Large intestine (tissue), 3 donors: ENCODE data around the gene PMM2. TPM values are rescaled to one million over a fixed set of nuclear protein-coding genes. Genes with fewer than 3 reads are reported as not detected.
"Not testable (repeated sequence)": the region's sequence is repeated elsewhere in the genome, so short reads cannot be mapped to it uniquely, and the experiment has no call there.

Experiments
- DNase-seq, 2 donors: peaks; one replicate each; pipeline versions ENCODE4 v3.0.0 to v3.0.0-alpha.2; 2013
- H3K27ac ChIP-seq: one replicate; pipeline ENCODE4 v1.5.1; 2013; ENCODE audit warnings: low read length
- H3K27me3 ChIP-seq: 2 replicates; pipeline ENCODE4 v1.6.1; 2013; ENCODE audit warnings: low read length; ENCODE audit not compliant: control insufficient read depth, insufficient read depth
- H3K36me3 ChIP-seq: 2 replicates; pipeline ENCODE4 v1.6.1; 2013; ENCODE audit warnings: low read length; ENCODE audit not compliant: control insufficient read depth, insufficient read depth
- H3K4me1 ChIP-seq: one replicate; pipeline ENCODE4 v1.6.1; 2013; ENCODE audit warnings: low read length; ENCODE audit not compliant: control insufficient read depth, insufficient read depth
- H3K4me3 ChIP-seq: one replicate; pipeline ENCODE4 v1.5.1; 2013; ENCODE audit warnings: low read length
- H3K9me3 ChIP-seq: one replicate; pipeline ENCODE4 v1.6.1; 2013; ENCODE audit warnings: mild to moderate bottlenecking, low read depth, low read length, moderate library complexity; ENCODE audit not compliant: control insufficient read depth
- WGBS: methylation state at CpG from one replicate; pipeline ENCODE4 v1.1.5; 2013; ENCODE audit warnings: low lambda C conversion rate; ENCODE audit not compliant: insufficient coverage; 5-methylcytosine and 5-hydroxymethylcytosine counted together
- polyA plus RNA-seq: library from polyadenylated mRNA; unstranded; fragments of 120-200 nt; gene quantifications from one replicate; pipeline ENCODE4 v1.2.1, GENCODE V29; 2013

PMM2 gene
- polyA plus RNA-seq, 1 donor, result 40.3 TPM

DNA sequence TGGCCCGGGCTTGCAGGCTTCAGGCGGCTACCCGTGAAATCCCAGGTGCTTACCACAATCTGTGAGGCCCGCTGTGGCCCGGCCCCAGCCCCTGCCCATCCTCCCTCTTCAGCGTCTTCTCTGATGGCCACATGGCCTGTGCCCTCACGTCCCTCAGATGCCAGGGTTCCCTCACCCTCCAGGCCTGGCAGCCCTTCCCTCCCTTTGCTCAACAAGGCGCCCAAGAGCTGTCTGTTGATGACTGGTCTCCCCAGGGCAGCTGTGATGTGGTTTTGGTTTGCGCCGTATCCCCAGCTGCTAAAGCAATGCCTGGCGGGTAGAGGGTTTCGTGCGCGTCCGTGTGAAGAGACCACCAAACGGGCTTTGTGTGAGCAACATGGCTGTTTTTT, 35.1 kb downstream of the PMM2 start:
- Histone ChIP-seq H3K4me1 (no peaks in the 10 kb centered on the region), H3K9me3 (no peaks in the 10 kb centered on the region), H3K27ac (no peak overlapping the region), H3K27me3 (no peaks in the 10 kb centered on the region), H3K36me3 (peaks cover 42% of the 10 kb centered on the region), H3K4me3 (no peak overlapping the region)
- DNase-seq, result no peak
- WGBS, result no CpG with 5 or more reads among the region's 16 CpGs

DNA sequence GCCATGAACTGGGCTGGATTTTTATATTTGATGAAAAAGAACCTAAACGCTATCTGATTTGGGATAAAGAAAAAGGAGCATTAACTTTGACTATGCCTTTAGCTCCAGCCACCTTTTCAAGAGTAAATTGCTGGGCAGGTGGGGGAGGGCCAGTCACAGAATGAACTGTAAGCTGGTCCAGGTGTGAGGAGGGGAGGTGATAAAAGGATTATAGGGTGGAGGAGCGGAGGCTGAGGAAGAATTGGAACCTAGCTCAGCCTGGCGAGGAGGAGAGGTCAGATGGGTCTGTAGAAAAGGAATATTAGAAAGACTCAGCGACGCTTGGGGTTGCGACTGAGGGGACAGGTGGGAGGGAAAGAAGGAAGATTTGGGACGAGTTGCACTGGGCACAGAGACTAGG, 39.2 kb downstream of the PMM2 start:
- H3K27me3 ChIP-seq, H3K4me3 ChIP-seq, H3K4me1 ChIP-seq, H3K9me3 ChIP-seq, DNase-seq, H3K27ac ChIP-seq: not testable (repeated sequence)
- 77% methylated on average over 6 of the region's 7 CpGs for WGBS
- H3K36me3 ChIP-seq, result peaks cover 11% of the 10 kb centered on the region

- not testable (repeated sequence) for H3K27ac ChIP-seq, H3K36me3 ChIP-seq, H3K4me1 ChIP-seq, H3K9me3 ChIP-seq, DNase-seq, H3K27me3 ChIP-seq, H3K4me3 ChIP-seq
- 85% methylated on average over 4 of the region's 15 CpGs for WGBS
Measured at GRCh38 chr16:8837594-8837993, 40.0 kb downstream of the PMM2 start.

DNA sequence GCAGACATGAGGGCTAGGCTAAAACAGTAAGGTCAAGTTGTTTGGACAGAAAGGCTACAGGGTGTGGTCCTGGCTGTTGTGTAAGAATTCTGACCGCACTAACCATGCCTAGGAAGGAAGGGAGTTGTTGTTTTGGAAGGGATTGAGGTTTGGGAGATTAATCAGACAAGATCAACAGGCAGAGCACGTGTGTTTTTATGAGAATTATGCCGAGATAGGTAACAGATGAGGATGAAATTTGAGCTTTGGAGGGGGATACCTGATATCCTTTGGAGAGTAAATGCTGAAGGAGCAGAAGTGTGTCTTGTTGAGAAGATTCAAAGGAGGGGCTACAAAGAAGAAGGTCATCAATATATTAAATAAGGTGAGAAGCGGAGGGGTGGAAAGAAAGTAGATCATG, 44.4 kb downstream of the PMM2 start:
- not testable (repeated sequence) for H3K4me3 ChIP-seq, H3K9me3 ChIP-seq, H3K36me3 ChIP-seq, H3K27ac ChIP-seq, H3K4me1 ChIP-seq, H3K27me3 ChIP-seq, DNase-seq
- 100% methylated on average over 3 of the region's 4 CpGs for WGBS

DNA sequence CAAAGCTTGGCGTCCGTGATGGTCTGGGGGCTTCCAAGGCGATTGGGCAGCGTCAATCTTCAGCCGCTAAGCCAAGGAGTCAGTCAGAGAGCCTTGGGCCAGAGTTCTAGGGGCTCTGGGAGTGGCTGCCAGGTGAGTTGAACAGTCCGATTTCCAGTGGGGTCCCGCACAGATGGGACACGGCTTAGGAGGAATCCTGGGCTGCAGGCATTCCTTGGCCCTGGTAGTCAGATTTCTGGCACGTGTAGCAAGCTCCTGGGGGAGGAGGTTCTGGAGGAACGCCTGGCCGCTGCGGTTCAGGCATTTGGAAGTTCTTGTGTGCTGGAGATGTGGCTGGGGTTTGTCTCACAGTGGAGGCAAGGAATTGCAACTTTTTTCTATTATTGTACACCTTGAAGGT, 45.7 kb downstream of the PMM2 start:
- WGBS, result no CpG with 5 or more reads among the region's 12 CpGs
- not testable (repeated sequence) for DNase-seq, H3K27ac ChIP-seq, H3K4me3 ChIP-seq, H3K9me3 ChIP-seq, H3K4me1 ChIP-seq, H3K27me3 ChIP-seq
- peaks cover 16% of the 10 kb centered on the region for H3K36me3 ChIP-seq

- no CpG with 5 or more reads among the region's 7 CpGs for WGBS
- Histone ChIP-seq H3K36me3 (peaks cover 40% of the 10 kb centered on the region), H3K4me1 (no peaks in the 10 kb centered on the region), H3K9me3 (no peaks in the 10 kb centered on the region), H3K27ac (no peak overlapping the region), H3K27me3 (no peaks in the 10 kb centered on the region), H3K4me3 (no peak overlapping the region)
- DNase-seq, result no peak
Measured at GRCh38 chr16:8845699-8846298, 48.2 kb downstream of the PMM2 start.

DNA sequence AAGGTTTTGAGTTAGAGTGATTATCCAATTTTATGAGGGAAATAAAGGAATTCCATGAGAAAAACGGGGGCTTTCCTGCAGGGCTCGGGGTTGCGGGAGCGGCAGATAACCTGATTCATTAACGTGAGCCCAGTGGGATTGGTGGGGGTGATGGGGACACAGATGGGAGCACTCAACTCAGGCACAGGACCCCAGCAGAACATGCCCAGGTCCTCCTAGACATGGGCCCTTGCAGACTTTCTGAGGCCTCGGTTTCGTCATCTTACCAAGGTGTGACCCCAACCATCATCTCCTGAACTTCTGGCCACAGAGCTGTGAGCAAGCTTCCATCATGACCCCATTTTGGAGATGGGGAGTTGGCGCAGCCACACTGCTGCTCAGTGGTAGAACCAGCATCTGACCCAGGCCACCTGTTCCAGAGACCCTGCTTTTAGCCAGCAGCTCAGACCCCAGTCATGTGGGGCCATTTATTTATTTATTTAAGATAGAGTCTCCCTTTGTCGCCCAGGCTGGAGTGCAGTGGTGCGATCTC, 48.8 kb downstream of the PMM2 start:
- Histone ChIP-seq H3K36me3 (peaks cover 43% of the 10 kb centered on the region), H3K4me1 (no peaks in the 10 kb centered on the region), H3K9me3 (no peaks in the 10 kb centered on the region), H3K4me3 (no peak overlapping the region), H3K27me3 (no peaks in the 10 kb centered on the region), H3K27ac (no peak overlapping the region)
- WGBS, result 40% methylated on average over 1 of the region's 10 CpGs
- DNase-seq, result no peak

DNA sequence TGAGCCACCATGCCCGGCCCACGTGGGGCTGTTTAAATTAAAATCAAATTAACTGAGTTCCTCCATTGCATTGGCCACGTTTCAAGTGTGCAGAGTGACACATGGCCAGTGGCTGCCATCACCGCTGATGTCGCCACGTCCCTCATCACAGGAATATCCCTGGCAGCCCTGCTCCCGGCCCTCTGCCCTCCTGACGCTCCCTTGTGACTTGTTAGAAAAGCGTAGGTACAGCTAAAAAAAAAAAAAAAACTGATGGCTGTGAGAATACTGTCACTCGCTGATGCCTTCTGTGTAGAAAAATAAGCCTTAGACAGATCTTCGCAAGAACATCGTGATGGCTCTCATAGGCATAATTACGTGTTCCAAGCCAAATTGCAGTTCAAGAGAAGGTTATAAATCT, 49.5 kb downstream of the PMM2 start:
- Histone ChIP-seq H3K27ac (no peak overlapping the region), H3K27me3 (no peaks in the 10 kb centered on the region), H3K36me3 (peaks cover 49% of the 10 kb centered on the region), H3K4me1 (no peaks in the 10 kb centered on the region), H3K9me3 (no peaks in the 10 kb centered on the region), H3K4me3 (no peak overlapping the region)
- no peak for DNase-seq
- WGBS, result no CpG with 5 or more reads among the region's 13 CpGs

DNA sequence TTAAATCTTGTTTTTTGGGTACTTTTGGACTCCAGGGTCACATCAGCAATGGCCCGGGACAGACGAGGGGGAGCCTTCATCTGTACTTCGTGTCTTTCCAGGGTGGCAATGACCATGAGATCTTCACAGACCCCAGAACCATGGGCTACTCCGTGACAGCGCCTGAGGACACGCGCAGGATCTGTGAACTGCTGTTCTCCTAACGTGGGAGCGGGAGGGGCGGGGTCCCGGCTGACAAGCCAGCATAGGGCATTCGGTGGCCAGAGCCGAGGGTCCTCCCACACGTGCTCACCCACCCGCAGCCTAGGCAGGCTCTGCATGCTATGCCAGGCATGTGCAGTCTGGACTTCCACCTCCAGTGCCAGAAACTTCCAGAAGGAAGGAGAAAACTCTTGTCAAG, 50.0 kb downstream of the PMM2 start:
- no peak for DNase-seq
- Histone ChIP-seq H3K27me3 (no peaks in the 10 kb centered on the region), H3K27ac (no peak overlapping the region), H3K4me1 (no peaks in the 10 kb centered on the region), H3K4me3 (no peak overlapping the region), H3K9me3 (no peaks in the 10 kb centered on the region), H3K36me3 (peaks cover 50% of the 10 kb centered on the region)
- no CpG with 5 or more reads among the region's 15 CpGs for WGBS

- DNase-seq, result no peak
- no peaks in the 10 kb centered on the region for H3K27me3 ChIP-seq
- H3K4me3 ChIP-seq, result no peak overlapping the region
- no CpG with 5 or more reads among the region's 26 CpGs for WGBS
- H3K36me3 ChIP-seq, result peaks cover 55% of the 10 kb centered on the region
- no peaks in the 10 kb centered on the region for H3K4me1 ChIP-seq
- H3K27ac ChIP-seq, result no peak overlapping the region
- H3K9me3 ChIP-seq, result no peaks in the 10 kb centered on the region
Measured at GRCh38 chr16:8848231-8848938, 50.7 kb downstream of the PMM2 start.

DNA sequence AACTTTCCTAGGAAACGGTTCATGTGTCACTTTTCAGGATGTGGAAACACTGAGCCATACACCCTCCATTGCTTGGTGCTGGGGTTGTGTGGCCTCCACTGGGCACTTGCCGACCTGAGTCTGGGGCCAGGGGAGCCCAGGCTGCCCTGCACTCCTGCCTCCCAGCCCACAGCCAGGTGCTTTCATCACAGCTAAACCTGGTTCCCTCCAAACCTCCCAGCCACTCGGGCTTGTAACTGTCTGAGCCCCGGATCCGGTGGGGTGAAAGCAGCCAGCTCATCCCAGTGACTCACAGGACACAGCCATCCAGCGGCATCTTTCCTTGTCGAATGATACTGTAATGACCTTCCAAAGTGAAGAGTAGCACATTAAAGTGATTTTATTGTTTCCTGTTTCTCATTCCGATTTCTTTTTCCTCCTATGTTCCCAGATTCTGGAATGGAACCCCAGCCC, 51.3 kb downstream of the PMM2 start:
- Histone ChIP-seq H3K27ac (no peak overlapping the region), H3K4me3 (no peak overlapping the region), H3K9me3 (no peaks in the 10 kb centered on the region), H3K4me1 (no peaks in the 10 kb centered on the region), H3K36me3 (peaks cover 60% of the 10 kb centered on the region), H3K27me3 (no peaks in the 10 kb centered on the region)
- 83% methylated on average over 1 of the region's 8 CpGs for WGBS
- no peak for DNase-seq
